ENCODE measurements around the gene MATN4.
"Not testable (repeated sequence)": the region's sequence is repeated elsewhere in the genome, so short reads cannot be mapped to it uniquely, and the experiment has no call there.

The MATN4 gene, protein sequence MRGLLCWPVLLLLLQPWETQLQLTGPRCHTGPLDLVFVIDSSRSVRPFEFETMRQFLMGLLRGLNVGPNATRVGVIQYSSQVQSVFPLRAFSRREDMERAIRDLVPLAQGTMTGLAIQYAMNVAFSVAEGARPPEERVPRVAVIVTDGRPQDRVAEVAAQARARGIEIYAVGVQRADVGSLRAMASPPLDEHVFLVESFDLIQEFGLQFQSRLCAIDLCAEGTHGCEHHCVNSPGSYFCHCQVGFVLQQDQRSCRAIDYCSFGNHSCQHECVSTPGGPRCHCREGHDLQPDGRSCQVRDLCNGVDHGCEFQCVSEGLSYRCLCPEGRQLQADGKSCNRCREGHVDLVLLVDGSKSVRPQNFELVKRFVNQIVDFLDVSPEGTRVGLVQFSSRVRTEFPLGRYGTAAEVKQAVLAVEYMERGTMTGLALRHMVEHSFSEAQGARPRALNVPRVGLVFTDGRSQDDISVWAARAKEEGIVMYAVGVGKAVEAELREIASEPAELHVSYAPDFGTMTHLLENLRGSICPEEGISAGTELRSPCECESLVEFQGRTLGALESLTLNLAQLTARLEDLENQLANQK

DNA sequence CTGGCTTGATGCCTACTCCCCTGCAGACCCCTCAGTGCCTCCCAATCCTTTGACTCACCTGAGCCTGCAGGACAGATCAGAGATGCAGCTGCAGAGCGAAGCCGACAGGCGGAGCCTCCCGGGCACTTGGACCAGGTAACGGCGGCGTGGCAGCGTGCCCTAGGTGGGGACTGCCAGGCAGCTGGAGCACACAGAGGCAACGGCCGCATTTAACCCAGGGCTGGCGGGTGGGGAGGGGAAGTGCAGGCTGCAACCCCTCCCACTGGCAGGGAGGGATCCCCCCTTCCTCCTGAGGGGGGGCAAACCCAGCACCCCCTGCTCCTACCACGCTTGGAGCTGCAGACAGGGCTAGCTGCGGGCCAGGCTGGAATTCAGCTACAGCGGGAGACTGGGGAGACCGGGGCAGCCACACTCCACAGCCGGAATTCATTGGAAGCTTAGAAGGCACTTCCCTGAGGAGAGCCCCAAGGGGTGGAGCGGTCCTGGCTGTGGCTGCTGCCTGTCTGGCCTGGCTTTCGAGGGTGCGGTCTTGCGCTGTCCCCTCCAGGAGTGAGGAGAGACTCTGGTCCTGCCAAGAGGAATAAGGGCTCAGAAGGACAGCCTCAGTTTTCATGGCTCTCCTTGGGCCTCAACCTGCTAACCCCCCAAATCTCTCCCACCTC lies at the start of gene MATN4:
Gene MATN4, minus strand, starts transcription at position 183 of the 662 bp plus-strand sequence. CDS start 2,717 bp downstream, outside the sequence.
- no peak for DNase-seq (ENCODE audit: low read depth, low spot score)

DNA sequence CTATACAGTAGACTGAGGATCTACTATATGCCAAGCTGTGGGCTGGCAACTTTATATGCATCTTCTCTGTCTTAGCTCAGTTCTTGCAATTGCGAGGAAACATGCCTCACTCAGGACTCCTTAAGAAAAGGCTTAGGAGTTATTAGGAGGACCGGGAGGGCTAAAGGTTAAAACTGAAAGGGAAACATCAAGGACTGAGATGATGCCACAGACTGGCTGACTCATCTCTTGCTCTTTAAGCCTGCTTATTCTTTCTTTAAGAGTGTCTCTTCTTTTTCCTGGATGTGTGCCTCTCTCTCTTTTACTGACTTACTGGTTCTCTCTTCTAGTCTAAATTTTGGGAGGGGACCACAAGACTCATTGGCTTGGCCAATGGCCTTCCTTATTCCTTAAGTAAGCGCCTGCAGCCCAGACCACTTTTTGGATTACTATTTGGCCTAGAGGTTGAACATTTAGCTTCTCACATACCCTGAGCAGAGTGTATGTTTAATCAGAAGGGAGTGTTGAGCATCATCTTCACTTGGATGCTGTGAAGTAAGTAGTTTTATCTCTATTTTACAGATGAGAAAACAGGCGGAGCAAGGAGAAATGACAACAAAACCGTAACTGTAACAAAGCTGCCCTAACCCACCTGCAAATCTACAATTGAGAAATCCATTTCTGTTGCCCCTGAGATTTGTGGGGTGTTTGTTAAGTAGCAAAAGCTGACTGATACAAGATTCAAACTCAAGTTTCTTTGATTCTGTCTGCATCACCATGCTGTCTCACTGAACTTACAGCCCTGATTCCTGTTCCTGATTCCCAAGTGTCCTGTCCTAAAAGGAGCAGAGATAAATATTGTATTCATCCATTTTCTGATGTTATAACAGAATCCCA lies 47.3 kb upstream of the MATN4 start:
- DNase-seq (ENCODE audit: low read depth, low spot score) = no peak

GRCh38 chr20:45354423-45355208 lies 46.5 kb upstream of the MATN4 start:
- peak; percentile 86 for DNase-seq (ENCODE audit: low read depth, low spot score)

GRCh38 chr20:45353746-45354145 lies 45.6 kb upstream of the MATN4 start:
- DNase-seq (ENCODE audit: low read depth, low spot score) = no peak

GRCh38 chr20:45352729-45353128 lies 44.6 kb upstream of the MATN4 start:
- DNase-seq (ENCODE audit: low read depth, low spot score) = no peak

GRCh38 chr20:45350795-45351194 lies 42.7 kb upstream of the MATN4 start:
- DNase-seq (ENCODE audit: low read depth, low spot score) = not testable (repeated sequence)

GRCh38 chr20:45350217-45350616 lies 42.1 kb upstream of the MATN4 start:
- no peak for DNase-seq (ENCODE audit: low read depth, low spot score)

- peak; percentile 81 for DNase-seq (ENCODE audit: low read depth, low spot score)
Observed at GRCh38 chr20:45347936-45348778, 40.1 kb upstream of the MATN4 start, which contains the start of gene SDC4. Gene SDC4 (minus strand): TSS chr20:45348424. CDS start chr20:45348384, 40 bp downstream.

- DNase-seq (ENCODE audit: low read depth, low spot score) = no peak
Observed at GRCh38 chr20:45347297-45347935, 39.3 kb upstream of the MATN4 start.

DNA sequence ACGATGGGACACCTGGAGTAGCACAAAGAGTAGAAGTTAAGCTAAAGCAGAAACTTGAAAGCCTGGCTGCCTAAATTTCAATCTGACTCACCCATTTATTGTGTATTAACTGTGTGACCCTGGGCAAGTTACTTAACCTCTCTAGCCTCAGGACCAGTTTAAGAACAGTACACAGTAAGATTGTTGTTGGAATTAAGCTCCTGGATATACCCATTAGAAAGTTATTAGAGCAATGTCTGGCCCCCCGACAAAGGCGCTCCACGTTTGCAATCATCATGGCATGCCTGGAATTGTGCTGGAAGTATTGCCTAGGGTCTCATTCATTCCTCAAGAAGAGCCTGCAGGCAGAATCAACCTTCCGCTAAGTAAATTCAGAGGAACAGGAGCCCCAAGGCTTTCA lies 38.8 kb upstream of the MATN4 start:
- no peak for DNase-seq (ENCODE audit: low read depth, low spot score)

- DNase-seq (ENCODE audit: low read depth, low spot score) = no peak
Observed at GRCh38 chr20:45346291-45346718, 38.2 kb upstream of the MATN4 start.

DNA sequence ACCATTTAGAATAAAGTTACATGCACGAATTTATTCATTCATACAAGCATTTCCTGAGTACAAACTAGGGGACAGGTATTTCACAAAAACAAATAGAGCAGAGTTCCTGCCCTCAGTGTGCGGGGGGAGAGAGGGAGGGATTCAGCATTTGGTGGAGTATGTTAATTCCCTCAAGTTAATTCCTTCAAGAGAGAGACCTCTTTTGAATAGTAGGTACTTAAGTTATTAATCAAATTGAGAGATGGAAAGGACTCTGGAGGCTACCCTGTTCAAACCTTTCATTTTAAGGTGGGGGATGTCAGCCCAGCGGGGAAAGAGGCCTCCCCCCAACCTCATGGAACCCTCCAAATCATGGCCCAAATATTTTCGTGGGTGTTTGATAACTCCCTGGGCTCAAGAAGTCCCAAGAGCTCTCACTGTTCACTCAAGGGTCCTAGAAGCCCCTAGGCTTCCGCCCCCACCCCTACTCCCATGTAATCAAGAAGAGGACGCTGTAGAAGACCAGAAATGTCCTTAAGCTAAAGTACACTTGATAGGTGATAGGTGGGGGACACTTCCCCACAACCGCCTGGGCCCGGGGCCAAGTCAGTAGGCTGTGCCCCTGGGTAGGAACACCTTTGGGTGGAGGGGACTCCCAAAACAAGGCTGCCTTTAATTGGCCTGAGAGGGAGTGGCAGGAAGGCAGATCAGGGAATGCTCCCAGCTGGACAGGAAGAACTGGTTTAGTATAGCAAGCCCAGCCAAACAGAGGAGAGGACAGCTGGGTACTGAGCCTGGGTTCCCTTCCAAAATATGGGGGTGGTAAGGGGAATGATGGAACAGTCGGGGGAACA lies 37.2 kb upstream of the MATN4 start:
- no peak for DNase-seq (ENCODE audit: low read depth, low spot score)

DNA sequence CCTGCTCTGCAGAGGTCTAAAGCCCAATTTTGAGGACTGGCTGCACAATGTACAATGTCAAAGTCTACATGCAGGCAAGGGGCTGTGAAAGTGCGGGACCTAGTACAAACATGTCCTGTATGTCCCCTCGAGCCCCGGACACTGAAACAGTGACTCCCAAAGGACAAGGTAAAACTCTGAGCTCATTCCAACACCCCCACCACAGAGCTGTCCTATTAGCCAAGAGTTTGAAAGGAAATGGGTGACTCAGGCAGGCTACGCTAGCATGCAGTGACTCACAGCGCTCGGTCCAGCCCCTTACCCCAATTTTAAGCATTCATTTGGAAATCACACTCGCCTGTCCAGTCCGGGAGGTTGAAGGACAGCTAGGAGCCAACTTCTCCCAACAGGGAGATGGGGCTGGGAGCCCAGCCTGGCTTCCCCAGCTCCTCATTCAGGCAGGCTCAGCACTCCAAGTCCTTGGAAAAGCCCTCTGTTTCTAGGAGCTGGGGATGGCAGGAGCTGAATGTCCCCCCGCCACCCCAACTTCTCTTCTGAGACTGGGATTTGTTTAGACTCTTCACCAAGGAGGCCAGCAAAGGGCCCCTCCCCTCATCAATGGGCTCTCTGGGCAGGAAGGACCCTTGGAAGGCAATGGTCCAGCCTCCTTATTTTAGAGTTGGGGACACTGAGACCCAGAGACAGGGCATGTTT lies 36.2 kb upstream of the MATN4 start:
- peak; percentile 92 for DNase-seq (ENCODE audit: low read depth, low spot score)

GRCh38 chr20:45343532-45344167 lies 35.6 kb upstream of the MATN4 start:
- no peak for DNase-seq (ENCODE audit: low read depth, low spot score)

DNA sequence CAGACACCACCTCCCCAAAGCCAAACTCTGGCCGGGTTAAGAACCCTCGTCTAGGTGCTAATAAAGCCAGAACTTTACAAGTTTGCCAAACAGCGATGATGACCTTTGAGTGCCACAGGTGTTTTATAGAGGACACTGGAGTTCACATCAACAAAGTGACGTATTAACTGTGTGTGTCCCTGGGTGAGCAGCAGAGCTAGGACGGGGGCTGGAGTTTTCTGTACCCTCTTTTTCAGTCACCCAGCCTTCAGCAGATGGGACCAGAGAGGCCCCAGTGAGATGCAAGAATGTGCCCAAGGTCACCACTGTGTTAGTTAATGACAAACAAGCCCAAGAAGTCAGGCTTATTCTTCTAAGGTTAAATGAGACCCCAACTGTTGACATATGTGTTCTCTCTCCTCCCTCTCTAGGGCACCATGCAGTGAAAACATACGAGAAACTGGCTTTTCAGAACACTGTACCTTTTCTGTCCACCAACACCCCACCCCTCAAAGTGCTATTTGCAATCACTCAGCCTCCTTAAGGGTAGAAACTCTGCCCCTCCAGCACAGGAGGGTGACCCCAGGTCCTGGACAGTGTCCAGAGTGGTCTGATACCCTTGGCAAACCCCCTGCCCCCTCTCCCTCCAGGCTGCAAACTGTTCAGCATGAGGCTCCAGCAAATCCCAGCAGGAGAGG lies 34.9 kb upstream of the MATN4 start:
- DNase-seq (ENCODE audit: low read depth, low spot score) = no peak

DNA sequence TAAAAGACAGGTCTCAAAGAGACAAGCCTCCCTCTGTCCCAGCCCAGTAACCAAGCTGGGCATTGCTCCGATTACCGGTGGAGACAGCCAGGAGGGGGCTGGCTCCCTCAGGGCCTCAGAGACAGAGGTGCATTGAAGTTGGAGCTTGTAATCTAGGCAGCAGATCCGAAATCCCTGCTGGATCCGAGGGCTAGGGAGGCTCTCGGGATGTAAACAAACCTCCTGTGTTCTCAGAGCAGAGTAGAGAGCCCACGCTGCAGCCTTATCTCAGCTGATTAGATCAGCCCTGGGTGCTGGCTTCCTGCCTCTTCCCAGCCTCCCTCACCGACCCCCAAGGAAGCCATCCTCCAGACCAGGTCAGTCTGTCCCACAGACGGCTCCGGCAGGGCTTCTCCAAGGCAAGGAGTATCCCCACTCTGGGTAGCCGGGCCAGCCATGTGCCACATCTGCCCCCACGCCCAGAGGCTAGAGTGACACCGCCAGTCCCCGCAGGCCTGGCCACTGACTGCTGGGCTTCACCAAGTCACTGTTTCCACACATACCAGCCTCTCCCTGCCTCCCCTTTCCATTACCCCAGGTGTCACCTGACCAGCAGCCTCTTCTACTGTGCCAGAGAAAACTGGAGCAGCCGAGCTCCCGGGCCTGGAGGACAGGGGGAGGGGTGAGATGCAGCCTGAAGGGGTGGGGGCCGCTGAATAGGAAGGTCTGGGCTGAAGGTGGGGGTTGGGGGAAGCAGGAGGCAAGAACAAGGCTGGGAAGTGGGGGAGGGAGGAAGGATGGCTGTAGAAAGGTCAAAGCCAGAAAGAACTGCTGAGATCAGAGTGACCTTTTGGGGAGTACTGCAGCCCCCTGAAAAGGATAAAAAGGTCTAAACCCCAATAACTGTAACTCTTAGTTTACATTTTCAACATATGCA lies 34.1 kb upstream of the MATN4 start:
- DNase-seq (ENCODE audit: low read depth, low spot score) = peak; percentile 87

Data from astrocyte of the hippocampus (primary cell).